ENCODE data around the gene FBXL14.
A peak's percentile ranks its signal among the peaks of the same experiment; 100 is the strongest.

The FBXL14 gene

DNA sequence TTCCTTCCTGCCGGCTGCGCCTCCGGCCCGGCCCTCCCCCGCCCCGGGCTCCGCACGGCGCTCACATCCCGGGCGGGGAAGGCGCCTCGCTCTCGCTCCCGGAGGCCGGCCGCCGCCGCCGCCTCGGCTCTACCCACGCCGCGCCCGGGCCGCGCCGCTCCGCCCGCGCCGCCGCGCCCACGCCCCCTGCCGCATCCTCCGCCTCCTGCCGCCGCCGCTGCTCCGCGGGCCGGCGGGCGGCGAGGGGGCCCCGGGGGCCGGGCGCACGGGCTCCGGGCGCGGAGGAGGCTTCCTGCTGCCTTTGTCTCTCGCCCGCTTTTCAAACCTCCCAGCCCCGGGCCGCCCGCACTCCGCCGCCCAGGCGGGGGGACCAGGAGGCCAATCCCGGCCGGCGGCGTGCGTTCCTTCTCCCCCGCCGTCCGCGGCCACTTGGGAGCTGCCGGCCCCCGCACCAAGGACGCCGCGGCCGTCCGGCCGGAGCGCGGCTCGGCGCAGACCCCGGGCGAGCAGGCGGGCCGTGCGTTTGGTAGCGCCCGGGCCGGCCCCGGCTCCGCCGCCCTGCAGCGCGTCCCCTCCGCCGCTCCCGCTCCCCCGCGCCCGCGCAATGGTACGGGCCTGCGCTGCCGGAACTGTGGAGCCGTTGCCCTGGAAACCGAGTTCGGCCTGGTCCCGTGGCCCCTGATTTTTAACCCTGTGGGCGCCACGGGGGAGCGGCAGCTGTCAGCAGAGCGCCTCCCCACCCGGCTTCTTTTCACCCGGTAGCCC is at the start of gene FBXL14:
TSS of gene FBXL14 (minus strand) at position 321 of the 765 bp plus-strand sequence. CDS start 515 bp downstream, outside the sequence.
- peak; percentile 72 to 77 for DNase-seq (ENCODE audit: extremely low read depth in 1 of 2, low read depth in 1 of 2)

DNA sequence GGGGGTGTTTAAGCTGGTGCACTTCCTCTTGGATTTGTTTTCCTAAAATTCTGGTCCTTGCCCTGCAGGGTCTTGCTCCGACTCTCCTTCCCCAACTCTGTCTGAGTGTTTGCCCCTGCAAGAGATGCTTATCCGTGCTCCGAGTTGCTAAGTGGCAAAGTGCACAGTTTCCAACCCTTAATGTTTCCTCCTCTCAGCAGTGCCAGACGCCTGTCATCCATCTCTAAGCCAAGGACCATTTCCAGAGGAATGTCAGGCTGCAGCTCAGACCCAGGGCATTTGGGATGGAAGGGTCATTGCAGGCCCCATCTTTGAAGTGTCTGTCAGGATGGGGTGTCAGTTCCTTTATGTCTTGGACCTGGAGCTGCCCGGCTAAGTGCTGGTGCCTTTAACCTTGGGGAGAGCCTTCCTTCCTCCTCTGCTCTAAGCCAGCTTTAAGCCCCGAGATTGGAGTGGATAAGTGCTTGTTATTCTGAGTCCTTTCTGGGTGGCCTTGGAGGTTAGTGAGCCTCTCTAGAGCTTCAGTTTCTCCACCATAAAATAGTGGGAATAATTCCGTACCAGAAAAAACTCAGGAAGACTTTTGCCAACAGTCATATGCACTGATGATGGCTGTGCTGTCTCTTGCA is 49.6 kb upstream of the FBXL14 start:
- no peak for DNase-seq (ENCODE audit: extremely low read depth in 1 of 2, low read depth in 1 of 2)

DNA sequence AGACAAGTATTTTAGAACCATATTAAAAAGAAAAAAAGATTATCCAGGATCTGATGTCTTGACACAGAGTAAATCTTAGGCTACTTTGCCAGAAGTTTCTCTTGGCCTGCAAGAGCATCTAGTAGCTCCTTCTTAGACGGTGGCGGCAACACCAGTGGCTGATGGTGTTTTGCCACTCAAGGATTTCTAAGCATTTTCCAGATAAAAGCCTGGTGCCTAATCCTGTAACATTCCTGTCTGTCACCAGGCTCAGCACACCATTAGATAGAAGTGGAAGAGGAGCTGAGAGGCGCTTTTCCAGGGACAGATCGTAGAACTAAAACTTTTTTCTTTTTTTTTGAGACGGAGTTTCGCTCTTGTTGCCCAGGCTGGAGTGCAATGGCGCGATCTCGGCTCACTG is 48.7 kb upstream of the FBXL14 start:
- no peak for DNase-seq (ENCODE audit: extremely low read depth in 1 of 2, low read depth in 1 of 2)

GRCh38 chr12:1642513-1642912 is 48.1 kb upstream of the FBXL14 start:
- DNase-seq (ENCODE audit: extremely low read depth in 1 of 2, low read depth in 1 of 2), result no peak

DNA sequence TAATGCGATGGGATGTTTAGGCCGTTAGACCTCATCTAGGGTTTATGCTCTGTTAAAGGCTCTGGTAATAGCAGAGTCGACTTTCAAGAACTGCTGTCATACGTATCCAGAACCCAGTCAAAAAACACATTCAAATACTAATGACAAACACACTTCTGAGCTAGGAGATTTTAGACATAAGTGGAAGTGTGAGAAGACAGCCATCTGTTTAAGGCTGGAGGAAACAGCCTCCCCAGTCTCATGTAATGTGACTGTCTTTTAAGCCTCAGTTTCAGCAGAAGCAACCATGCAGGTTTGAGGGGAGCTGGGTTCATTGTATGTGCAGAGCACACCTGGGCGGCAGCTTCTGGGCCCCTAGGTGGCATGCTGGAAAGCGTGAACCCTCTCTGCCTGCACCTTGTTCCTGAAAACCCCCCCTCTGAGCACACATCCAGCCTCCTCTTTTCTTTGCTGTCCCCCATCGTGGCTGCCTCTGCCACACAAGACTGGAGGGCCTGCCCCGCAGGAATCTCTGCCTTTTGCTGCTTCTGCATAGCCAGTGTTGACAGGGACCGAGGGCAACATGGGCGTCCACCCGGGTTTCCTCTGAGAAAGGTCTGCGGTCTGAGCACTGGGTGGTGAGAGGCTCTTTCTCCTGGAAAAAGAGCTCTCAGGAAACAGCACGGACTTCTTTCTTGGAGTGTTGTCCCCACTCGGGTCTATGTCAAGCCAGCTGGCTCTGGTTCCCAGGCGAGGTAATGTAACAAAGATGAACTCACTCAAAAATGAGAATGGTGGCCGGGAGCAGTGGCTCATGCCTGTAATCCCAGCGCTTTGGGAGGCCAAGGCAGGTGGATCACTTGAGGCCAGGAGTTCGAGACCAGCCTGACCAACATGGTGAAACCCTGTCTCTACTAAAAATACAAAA is 46.2 kb upstream of the FBXL14 start:
- DNase-seq (ENCODE audit: extremely low read depth in 1 of 2, low read depth in 1 of 2), result no peak

- no peak for DNase-seq (ENCODE audit: extremely low read depth in 1 of 2, low read depth in 1 of 2)
Observed at GRCh38 chr12:1639538-1639937, 45.2 kb upstream of the FBXL14 start.

DNA sequence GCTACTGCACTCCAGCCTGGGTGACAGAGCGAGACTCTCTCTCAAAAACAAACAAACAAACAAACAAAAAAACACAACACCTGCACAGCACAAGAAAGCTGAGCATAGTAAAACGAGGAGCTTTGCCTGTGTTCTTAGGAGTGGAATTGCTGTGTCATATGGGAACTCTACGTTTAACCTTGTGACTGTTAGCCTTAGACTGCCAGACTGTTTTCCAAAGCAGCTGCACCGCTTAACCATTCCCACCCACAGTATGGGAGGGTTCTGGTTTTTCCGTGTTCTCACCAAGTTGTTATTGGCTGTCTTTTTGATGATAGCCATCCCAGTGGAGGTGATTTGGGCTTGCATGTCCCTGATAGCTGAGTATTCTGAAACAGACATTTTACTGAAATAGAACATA is 43.8 kb upstream of the FBXL14 start:
- DNase-seq (ENCODE audit: extremely low read depth in 1 of 2, low read depth in 1 of 2), result no peak

GRCh38 chr12:1635301-1636095 is 41.1 kb upstream of the FBXL14 start:
- DNase-seq (ENCODE audit: extremely low read depth in 1 of 2, low read depth in 1 of 2), result no peak

- DNase-seq (ENCODE audit: extremely low read depth in 1 of 2, low read depth in 1 of 2), result peak in 1 of 2 donors; percentile 41
Observed at GRCh38 chr12:1634590-1635191, 40.3 kb upstream of the FBXL14 start.

- no peak for DNase-seq (ENCODE audit: extremely low read depth in 1 of 2, low read depth in 1 of 2)
Observed at GRCh38 chr12:1634149-1634548, 39.8 kb upstream of the FBXL14 start.

DNA sequence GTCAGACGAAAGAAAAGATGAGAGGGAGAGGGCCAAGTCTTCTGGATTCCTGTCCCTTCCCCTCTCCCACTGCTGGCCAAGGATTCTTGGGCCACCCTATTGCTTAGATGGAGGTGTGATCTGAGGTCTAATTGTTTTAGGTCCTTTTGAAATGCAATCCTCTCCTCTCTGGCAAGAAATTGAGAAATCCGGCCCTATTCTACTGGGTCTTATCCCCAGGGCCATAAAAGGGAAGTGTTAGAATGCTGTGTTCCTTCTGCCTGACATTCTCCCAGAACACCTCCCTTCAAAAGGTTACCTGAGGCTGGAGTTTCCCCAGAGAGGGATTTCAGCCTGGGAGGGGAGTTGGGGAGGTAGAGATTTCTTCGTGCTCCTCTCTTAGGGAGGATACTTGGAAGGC is 39.1 kb upstream of the FBXL14 start:
- no peak for DNase-seq (ENCODE audit: extremely low read depth in 1 of 2, low read depth in 1 of 2)

DNA sequence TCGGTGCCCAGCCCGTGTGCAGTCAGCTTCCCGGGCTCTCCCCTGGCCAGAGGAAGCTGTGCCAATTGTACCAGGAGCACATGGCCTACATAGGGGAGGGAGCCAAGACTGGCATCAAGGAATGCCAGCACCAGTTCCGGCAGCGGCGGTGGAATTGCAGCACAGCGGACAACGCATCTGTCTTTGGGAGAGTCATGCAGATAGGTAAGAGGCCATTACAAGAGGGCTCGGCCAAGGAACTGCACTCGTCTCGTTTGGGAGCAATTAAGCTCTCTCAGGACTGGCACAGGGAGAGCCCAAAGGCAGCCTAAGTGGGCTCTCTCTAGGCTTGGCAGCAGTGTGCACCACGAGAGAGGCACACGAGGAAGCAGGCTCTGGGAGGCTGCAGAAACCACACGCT is 38.3 kb upstream of the FBXL14 start:
- DNase-seq (ENCODE audit: extremely low read depth in 1 of 2, low read depth in 1 of 2), result no peak

DNA sequence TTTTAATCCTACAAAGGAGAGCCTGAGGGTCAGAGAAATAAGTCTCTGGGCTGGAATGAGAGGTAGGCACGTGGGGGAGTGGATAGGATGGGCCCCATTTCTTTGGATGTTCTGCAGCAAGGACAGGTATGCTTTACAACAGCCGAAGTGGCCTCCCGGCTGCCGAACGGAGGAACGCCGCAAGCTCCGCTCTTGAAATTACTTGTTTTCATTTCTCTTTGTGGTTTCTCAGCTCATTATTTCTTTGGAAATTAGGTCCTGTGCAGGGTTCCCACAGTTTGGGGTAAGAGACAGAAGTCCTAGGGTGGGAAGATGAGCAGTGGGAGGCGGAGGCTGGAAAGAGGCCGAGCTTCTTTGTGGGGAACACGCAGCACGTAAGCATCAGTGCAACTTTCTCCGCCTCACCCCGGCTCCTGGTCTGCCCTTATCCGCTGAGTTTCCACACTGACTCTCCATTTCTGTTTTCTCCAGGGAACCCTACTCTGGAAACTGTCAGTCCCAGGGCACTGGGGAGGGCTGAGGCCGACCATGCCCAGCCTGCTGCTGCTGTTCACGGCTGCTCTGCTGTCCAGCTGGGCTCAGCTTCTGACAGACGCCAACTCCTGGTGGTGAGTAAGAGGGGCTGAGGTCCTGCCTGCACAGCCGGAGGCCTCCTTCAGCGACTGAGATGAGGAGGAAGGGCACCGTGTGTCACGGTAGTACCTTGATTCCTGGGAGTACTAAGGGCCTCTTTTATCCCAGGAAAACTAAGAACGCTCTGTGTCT is 36.6 kb upstream of the FBXL14 start:
- DNase-seq (ENCODE audit: extremely low read depth in 1 of 2, low read depth in 1 of 2), result no peak

- DNase-seq (ENCODE audit: extremely low read depth in 1 of 2, low read depth in 1 of 2), result no peak
Observed at GRCh38 chr12:1630133-1630826, 35.9 kb upstream of the FBXL14 start.

DNA sequence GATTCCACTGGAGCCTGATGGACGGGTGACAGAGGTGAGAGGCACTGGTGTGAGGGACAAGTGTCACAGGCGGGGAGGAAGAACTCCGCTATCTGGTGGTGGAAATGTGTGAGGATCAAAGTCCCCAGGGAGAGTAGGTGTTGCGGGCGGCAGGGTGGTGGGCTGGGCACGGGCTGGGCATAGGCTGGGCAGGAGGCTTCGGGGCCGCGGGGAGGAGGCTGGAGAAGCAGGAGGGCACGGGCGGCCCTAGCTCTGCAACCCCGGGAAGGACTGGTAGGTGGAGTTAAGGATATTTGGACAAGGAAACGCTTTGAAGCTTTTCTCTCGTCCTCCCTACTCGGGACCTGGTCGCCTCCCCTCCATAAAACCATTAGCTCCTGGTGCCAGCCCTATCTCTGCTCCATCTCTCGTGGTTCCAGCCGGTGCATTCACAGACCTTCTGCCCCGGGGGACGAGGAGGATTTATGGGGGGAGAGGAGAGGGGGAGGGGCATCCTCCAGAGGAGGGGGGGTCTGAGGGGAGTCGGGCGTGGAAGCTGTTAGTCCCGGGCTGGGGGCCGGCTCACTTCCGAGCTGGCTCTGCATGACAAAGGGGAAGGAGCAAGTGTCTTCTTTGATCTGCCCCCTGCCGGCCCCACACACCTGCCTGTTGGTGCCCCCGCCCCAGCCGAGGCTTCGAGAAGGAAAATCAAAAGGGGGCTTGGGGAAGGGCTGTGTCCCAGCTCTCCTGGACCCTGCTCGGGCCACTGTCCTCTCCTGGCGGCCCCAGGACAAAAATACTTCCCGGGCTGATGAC is 35.2 kb upstream of the FBXL14 start:
- no peak for DNase-seq (ENCODE audit: extremely low read depth in 1 of 2, low read depth in 1 of 2)

GRCh38 chr12:1628666-1629337 is 34.4 kb upstream of the FBXL14 start, which contains the start of gene WNT5B:
Gene WNT5B (plus strand): TSS chr12:1629231. CDS start chr12:1631355, 2,124 bp downstream.
- no peak for DNase-seq (ENCODE audit: extremely low read depth in 1 of 2, low read depth in 1 of 2)

- DNase-seq (ENCODE audit: extremely low read depth in 1 of 2, low read depth in 1 of 2), result no peak
Observed at GRCh38 chr12:1622406-1622805, 28.0 kb upstream of the FBXL14 start.
